ENCODE results near the gene DTL.

DTL gene

DNA sequence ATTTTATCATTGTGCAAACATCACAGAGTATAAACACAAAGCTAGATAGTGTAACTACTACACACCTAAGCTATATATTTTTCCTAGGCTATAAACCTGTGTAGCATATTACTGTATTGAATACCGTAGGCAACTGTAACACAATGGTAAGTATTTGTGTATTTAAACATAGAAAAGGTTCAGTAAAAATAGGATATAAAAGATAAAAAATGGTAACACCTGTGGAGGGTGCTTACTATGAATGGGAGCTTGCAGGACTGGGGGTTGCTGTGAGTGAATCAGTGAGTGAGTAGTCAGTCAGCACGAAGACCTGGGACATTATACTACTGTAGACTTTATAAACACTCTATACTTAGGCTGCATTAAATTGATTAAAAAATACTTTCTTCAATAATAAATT, 4.1 kb downstream of the DTL start:
- DNase-seq, result no peak

DNA sequence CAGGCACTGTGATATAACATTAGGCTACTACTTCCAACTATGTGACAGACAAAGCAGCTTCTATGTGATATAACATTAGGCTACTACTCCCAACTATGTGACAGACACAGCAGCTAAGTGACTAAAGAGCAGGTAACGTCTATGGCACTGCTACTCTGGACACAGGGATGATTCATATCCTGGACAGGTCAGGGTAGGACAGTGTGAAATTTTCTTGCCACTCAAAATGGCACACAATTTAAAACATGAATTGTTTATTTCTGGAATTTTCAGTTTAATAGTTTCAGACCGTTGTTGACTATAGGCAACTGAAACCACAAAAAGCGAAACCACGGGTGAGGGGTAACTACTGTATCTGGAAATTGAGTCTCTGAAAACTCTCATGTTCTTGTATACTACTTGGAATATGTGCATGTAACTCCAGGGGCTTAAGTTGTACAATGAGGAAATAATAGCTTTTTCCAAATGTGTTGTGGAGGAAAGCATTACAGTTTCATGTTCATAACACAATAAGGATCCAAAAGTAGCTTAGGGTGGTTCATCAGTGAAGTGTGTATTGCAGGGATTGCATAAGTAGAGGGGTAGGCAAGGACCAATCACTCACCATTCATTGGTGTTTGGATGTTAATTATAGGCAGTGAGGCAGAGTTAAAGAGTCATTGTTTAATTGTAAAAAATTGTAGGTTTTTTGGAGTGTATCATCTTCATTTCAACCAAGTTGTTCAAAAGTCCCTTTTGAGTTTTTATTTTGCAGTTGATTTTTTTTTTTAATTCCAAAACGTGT, 5.3 kb downstream of the DTL start:
- DNase-seq, result no peak

DNA sequence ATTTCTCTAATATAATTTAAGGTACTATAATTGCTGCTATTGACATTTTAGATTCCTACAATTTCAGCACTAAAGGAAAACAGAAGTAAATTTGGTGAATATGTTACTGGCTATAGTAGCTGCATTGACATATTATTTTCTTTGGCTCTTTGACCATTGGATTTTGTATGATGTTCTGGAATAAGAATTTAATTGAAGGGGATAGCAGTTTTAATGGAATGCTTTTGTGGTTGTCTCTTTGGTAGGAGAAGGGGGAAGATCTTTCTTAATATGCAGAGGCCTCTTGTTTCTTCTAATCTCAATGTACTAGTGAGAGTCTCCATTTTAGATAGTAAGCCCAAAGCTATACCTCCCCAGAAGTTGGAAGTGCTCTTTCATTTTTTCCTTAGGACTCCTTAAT, 6.9 kb downstream of the DTL start:
- no peak for DNase-seq

DNA sequence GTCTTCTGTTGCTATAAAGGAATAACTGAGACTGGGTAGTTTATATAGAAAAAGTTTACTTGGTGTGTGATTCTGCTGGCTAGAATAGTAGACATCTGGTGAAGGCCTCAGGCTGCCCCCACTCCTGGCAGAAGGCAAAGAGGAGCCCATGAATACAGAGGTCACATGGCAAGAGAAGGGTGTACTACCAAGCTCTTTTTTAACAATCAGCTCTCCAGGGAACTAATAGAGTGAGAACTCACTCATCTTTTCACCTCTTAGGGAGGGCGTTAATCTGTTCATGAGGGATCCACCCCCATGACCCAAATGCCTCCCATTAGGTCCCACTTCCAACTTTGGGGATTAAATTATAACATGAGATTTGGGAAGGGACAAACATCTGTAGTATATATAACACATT, 9.3 kb downstream of the DTL start:
- DNase-seq, result no peak

DNA sequence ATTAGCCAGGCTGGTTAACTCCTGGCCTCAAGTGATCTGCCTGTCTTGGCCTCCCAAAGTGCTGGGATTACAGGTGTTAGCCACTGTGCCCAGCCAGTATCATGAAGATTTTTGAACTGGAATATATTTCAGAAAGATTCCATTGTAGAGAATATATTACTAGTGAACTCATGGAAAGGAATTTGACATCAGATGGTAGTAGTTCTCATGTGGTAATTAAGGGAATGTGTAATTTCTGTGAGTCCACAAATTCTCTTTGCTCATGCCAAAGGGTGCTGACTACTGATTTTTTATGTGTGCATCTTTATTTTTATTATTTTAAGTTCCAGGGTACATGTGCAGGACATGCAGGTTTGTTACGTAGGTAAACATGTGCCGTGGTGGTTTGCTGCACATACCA, 10.4 kb downstream of the DTL start:
- DNase-seq, result no peak

DNA sequence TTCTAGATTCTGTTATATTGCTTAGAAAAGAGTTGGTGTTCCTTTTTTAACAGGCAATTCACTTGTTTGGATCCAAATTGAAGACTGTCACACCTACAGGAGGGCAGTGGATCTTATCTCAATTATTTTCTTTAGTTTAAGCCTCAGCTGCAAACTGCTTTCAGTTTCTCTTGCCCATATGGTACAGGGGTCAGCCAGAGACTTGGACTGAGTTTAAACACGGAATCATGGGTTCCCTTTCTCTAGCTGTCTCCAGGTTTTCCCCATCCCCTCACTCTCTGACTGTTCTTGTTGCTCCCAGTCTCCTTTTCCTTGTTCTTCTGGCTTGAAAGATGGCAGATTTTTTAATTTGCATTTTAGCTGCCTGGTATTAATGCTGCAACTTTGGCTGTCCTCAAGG, 18.4 kb downstream of the DTL start:
- no peak for DNase-seq

DNA sequence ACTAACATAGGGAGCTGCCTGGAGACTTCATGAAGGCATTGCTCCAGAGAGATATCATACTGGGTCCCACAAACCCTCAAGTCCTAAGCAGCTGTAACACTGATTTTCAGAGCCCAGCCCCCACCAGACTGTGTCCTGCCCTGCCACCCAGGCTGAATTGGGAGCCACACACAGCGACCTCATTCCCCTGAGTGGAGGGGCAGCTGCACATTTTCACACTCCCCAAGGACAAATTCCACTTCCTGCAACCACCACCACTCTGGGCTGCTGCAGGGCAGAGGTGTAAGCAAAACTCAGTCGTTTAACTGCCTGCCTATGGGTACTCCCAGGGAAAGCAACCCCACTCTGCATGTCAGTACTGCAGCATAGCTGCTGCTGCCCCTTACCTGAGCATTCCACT, 19.8 kb downstream of the DTL start:
- DNase-seq, result no peak

DNA sequence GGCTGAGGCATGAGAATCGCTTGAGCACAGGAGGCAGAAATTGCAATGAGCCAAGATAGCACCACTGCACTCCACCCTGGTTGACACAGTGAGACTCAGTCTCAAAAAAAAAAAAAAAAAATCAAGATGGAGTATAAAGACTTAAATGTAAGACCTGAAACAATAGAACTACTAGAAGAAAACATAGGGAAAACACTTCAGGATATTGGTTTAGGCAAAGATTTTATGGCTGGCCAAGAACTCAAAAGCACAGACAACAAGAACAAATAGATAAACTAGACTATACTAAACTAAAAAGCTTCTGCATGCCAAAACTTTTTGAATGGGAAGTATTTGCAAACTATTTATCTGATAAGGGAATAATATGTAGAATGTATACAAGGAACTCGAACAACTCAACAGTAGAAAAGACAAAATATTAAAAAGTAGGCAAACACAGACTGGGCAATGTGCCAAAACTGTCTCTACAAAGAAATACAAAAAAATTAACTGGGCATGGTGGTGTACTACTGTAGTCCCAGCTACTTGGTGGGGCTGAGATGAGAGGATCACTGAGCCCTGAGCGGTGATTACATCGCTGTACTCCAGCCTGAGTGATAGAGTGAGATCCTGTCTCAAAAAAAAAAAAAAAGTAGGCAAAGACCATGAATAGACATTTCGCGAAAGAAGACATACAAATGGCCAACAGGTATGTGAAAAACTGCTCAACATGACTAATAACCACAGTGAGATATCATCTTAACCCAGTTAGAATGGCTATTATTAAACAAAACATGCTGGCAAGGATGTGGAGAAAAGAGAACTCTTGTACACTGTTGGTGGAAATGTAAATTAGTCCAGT, 25.3 kb downstream of the DTL start:
- DNase-seq, result no peak

DNA sequence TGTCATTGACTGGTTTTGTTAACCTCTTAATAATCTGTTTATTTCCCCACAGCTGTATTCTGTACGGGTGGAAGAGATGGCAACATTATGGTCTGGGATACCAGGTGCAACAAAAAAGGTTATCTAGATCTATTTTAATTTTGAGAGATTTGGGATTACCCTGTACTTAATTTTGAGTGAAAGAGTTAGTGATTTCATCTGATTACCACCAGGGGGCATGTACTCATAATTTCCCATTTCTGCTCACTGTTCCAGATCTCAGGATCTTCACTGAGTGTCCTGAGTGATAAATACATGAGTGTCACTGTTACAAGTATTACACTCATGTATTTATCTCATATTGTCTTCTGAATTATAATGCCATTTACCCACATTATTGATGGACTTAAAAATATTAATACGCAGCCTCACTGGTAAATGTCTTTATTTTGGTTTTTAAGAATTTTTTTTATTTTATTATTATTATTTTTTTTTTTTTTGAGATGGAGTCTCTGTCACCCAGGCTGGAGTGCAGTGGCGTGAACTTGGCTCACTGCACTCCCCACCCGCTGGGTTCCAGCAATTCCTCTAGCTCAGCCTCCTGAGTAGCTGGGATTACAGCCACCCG, 27.4 kb downstream of the DTL start:
- peak in 3 of 6 experiments; percentile 17 to 55 (median 25) for DNase-seq

DNA sequence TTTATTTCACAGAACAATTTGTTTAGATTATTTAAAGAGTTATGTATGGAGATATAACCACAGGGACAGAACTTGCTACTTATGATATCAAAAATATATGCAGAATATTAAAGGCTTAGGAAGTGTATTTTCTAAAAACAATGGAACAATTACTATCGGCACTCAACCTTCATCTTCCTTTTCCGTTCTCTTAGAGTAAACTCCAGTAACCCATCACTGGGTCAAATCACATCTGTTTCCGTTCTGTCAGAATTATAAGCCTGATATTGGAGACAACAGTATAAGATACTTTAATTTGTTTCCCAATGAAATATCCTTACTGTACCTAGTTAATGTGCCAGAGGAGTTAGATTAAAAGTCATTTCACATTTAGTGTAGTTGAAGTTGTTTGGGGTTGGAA, 32.2 kb downstream of the DTL start:
- DNase-seq, result no peak

DNA sequence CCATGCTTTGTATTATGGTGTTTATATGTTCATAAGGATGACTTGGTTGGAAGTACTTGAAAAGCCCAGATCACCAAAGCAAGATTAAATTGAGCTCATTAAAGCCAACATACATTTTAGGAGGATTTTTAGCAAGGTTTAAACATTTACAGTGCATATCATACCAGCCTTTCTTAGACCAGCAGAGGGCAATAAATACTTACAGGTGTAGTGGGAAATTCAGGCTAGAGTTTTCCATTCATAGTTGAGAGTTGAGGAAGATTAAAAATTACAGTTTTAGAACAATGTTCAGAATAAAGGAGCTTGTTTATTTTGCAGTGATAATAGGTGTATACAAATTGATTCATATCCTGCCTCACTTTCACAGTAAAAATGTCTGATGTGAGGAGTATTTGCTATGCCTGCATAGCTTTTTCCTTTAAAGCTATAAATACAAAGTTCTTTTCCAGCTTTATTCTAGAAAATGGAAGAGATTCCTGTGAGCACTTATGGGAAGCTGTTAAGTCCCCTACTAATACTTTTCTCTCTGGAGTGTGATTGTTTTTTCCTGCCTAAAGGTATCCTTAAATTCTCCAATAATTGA, 35.3 kb downstream of the DTL start:
- peak in 3 of 6 experiments; percentile 16 to 64 (median 41) for DNase-seq

DNA sequence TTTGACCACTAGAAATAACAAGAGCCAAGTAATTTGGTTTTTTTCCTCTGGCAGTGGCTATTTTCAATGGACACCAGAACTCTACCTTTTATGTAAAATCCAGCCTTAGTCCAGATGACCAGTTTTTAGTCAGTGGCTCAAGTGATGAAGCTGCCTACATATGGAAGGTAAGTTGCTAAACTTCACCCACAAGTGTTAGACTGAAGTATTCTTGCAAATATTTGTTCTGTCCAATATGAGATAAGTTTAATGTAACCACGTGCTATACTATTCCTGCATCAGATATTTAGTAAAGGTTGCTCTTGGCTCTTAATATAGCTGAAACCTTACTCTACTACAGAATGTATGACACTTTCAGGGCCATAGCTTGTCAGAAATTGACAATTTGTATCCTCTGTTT, 36.5 kb downstream of the DTL start:
- no peak for DNase-seq

DNA sequence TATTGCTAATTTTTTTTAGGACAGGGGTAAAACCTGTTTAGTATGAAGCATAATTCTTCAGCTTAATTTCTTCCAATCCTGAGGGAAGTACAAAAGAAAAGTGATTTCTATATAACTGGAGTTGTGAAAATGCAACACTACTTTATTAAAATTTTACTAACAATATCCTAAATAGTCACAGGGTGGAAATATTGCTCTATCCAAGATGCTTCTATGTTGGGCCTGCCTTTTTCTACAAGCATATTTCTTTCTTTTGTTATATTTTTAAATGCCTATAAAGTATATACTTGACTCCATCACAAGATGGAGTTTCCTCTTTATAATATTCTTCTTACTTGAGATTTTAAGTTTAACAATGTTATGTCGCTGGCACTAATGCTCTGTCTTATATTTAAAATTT, 37.9 kb downstream of the DTL start:
- peak in 1 of 6 experiments; percentile 2 for DNase-seq

DNA sequence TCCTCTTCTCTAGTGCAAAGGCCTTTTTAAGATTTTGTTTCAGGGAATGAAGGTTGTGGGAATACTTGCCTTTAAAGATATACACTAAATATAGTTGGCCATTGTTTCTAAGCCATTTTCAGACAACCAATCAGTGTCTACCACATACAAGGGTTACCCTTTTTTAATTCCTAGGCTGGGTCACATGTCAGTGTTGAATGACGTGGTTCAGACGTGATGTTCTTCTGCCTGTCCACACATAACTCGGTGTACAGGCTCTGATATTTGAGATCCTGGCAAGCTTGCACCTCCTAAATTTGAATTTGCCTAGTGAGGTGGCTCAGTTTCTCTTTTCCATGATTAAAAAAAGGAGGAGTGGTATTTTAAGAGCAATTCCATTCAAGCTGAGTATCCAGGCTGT, 38.8 kb downstream of the DTL start:
- no peak for DNase-seq

DNA sequence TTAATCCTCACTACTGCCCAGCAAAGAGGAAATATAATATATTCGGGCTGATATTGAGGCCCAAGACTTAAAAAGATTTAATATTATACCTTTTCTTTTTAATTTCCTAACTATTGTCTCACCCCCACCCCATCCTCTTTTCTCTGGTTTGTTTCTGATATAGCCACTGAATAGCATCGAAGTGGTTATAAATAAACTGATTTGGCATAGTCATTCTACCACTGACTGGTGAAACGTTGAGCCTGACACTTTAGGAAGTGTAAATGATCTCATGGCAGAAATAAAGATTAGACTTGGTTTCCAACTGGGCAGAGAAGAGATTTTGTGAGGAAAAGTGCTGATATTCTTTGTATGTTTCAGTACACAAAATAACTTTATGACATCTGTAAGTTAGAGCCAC, 39.3 kb downstream of the DTL start:
- DNase-seq, result no peak

DNA sequence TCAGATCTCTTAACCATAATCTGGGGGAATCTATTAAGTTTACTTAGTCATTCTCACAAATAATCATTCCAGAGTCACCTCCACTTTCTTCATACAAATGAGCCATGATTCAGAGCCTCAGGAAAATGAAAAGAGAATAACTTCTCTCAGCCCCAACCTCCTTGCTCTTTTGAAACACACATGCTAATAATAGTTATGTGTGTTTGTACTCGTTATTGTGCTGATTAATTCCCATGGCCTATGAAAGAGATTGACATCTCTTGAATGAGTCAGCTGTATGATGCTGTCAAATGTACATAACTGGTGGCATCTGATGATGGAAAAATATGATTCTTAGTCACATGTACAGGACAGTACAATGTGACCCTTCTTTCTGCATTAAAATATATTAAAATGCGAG, 41.5 kb downstream of the DTL start:
- DNase-seq, result no peak

DNA sequence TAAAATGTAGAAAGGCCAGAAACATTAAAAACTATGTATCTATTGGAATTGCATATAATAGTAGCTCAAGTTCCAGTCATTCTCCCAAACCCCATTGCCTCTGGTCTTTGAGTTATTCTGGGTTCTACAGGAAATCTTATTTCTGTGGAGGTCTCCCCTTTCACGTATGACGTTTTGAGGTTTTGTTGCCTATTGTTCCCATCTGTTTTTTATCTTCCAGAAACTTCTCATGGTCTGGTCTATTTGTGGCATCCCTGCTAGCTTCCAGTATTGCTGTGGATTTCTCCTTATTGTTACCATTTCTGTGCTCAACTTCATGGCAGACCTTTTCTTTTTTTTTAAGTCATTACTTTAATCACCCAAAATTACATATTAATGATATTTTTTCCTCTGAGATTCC, 43.3 kb downstream of the DTL start:
- DNase-seq, result no peak

DNA sequence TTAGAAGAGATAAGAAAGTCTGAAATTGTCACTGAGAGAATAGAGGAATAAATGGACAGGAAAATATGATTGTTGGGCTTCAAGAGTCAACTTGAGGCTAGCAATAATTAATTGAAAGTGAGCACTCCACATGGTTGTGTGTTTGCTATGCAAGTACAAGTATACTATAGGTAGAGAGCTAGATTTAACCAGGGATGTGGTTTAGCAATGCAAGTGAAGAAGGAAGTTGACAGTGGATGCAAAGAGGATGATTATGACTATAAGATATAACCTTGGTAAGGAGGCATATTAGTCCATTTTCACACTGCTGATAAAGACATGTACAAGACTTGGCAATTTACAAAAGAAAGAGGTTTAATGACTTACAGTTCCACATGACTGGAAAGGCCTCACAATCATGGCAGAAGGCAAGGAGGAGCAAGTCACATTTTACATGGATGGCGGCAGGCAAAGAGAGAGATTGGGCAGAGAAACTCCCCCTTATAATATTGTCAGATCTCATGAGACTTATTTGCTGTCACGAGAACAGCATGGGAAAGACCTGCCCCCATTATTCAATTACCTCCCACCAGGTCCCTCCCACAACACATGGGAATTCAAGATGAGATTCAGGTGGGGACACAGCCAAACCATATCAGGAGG, 47.3 kb downstream of the DTL start:
- DNase-seq, result no peak

DNA sequence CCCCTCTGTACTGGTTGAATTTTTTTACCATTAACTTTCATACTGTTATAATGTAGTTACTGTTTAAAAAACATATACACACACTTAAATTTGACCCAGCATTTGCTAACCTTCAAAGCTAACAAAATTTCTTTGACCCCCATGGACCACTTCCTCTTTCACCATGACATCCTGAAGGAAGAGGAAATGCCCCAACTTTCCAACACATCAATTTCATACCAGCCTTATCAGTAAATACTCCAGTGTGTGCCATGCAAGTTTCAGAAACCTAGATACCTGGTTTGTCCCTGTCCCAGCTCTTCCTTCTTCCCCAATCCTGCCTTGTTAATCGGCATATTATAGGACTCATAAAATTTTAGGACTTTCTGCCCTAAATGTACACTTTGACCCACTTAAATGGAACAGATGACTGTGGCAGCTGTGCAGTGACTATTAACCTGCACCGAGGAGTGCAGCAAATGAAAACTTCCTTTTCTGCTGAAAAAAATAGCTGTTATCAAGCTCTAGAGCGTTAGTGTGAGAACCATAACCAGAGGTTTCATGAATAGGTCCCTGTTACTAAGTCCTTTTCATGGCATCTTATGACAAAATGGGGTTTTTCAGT, 54.1 kb downstream of the DTL start:
- no peak for DNase-seq

DNA sequence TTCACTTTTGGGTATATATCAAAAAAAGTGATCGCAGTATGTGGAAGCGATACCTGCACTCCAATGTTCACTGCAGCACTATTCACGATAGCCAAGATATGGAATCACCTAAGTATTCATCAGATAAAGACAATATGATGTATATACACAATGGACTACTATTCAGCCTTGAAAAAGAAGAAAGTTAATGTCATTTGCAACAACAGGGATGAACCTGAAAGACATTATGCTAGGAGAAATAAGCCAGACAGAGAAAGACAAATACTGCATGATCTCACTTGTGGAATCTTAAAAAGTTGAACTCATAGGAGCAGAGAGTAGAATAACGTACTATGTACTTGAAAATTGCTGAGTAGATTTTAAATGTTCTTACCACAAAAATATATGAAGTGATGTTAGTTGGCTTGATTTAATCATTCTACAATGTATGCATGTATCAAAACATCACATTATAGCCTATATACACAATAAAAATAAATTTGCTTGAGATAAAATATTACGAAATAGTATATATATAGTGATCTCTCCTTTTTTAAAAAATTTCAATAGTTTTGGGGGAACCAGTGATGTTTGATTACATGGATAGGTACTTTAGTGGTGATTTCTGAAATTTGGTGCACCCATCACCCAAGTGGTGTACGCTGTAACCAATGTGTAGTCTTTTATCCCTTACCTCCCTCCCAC, 56.0 kb downstream of the DTL start:
- DNase-seq, result no peak

DNA sequence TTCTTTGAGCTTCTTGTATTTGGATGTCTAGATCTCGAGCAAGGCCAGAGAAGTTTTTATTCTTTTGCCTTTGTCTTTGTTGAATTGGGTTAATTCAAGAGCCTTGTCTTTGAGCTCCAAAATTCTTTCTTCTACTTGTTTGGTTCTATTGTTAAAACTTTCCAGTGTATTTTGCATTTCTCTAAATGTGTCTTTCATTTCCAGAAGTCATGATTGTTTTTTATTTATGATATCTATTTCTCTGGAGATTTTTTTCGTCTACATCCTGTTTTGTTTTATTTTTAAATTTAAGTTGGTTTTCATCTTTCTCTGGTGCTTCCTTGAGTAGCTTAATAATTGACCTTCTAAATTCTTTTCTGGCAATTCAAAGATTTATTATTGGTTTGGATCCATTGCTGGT, 61.8 kb downstream of the DTL start:
- no peak for DNase-seq

DNA sequence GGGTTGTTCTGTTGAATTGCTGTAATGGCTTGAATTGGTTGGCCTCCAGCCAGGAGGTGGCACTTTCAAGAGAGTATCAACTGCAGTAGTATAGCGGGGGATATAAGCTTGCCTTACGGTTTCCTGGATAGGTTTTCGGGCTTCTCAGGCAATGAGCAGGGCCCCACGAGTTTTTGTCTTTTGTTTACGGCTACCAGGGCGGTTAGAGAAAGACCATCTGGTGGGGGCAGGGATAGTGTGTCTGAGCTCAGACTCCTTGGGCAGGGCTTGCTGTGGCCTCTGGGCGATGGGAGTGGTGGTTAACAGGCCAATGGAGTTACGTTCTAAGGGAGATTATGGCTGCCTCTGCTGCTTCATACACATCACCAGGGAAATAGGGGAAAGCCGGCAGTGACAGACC, 62.8 kb downstream of the DTL start:
- no peak for DNase-seq

Data from stimulated activated naive CD4-positive, alpha-beta T cell (primary cell).